Neuronal stem cell (in vitro differentiated cells): Measurements from ENCODE around the gene PCBD1.

Experiments used
- DNase-seq: peaks from one replicate; pipeline ENCODE4 v3.0.0-alpha.2; 2013; ENCODE audit warnings: low spot score
- H2AFZ ChIP-seq: one replicate; pipeline ENCODE4 v1.6.1; 2013; ENCODE audit warnings: mild to moderate bottlenecking, low read length, inconsistent platforms
- H2AK5ac ChIP-seq: 2 replicates; pipeline ENCODE4 v1.6.1; 2013; ENCODE audit warnings: low read depth, mild to moderate bottlenecking, inconsistent platforms, low read length, moderate library complexity, mixed read lengths
- H2BK120ac ChIP-seq: 2 replicates; pipeline ENCODE4 v1.6.1; 2013; ENCODE audit warnings: low read depth, mild to moderate bottlenecking, inconsistent platforms, low read length, moderate library complexity, mixed read lengths
- H2BK12ac ChIP-seq: one replicate; pipeline ENCODE4 v1.6.1; 2013; ENCODE audit warnings: low read length, inconsistent platforms
- H2BK15ac ChIP-seq: 2 replicates; pipeline ENCODE4 v1.6.1; 2013; ENCODE audit warnings: mild to moderate bottlenecking, low read length, inconsistent platforms, mixed read lengths
- H2BK5ac ChIP-seq: one replicate; pipeline ENCODE4 v1.6.1; 2013; ENCODE audit warnings: inconsistent platforms, mild to moderate bottlenecking, low read length, moderate library complexity
- H3K14ac ChIP-seq: one replicate; pipeline ENCODE4 v1.6.1; 2013; ENCODE audit warnings: low read length, inconsistent platforms
- H3K18ac ChIP-seq: 2 replicates; pipeline ENCODE4 v1.6.1; 2013; ENCODE audit warnings: low read length, inconsistent platforms
- H3K23ac ChIP-seq: 2 replicates; pipeline ENCODE4 v1.6.1; 2013; ENCODE audit warnings: low read depth, mild to moderate bottlenecking, mixed read lengths, low read length, inconsistent platforms; ENCODE audit not compliant: poor library complexity
- H3K27ac ChIP-seq: replicated peaks from 3 replicates; pipeline ENCODE4 v1.5.1; 2013; ENCODE audit warnings: low read length, inconsistent platforms
- H3K27me3 ChIP-seq, 3 experiments: 2 replicates each; pipeline ENCODE4 v1.6.1; 2013; ENCODE audit warnings: low read length in 3 of 3, mild to moderate bottlenecking in 2 of 3, inconsistent platforms in 1 of 3, low read depth in 1 of 3, mixed read lengths in 1 of 3, moderate library complexity in 1 of 3; ENCODE audit not compliant: control insufficient read depth in 3 of 3, insufficient read depth in 3 of 3
- H3K36me3 ChIP-seq, 2 donors: replicated peaks in 1 of 2; 2 replicates each; pipeline ENCODE4 v1.6.1; 2013; ENCODE audit warnings: low read length in 2 of 2; ENCODE audit not compliant: control insufficient read depth in 2 of 2, insufficient read depth in 2 of 2
- H3K4ac ChIP-seq: 2 replicates; pipeline ENCODE4 v1.6.1; 2013; ENCODE audit warnings: inconsistent platforms, mild to moderate bottlenecking, low read length, moderate library complexity
- H3K4me1 ChIP-seq, 2 donors: 1 replicate in 1 of 2; 2 replicates in 1 of 2; pipeline ENCODE4 v1.6.1; 2013; ENCODE audit warnings: low read length in 2 of 2, low read depth in 1 of 2; ENCODE audit not compliant: control insufficient read depth in 2 of 2, insufficient read depth in 1 of 2
- H3K4me2 ChIP-seq: one replicate; pipeline ENCODE4 v1.6.1; 2013; ENCODE audit warnings: mild to moderate bottlenecking, low read length, inconsistent platforms; ENCODE audit not compliant: insufficient read depth, poor library complexity, severe bottlenecking
- H3K4me3 ChIP-seq, 2 donors: 2 replicates each; pipeline ENCODE4 v1.5.1; 2013; ENCODE audit warnings: low read length in 2 of 2, mild to moderate bottlenecking in 2 of 2, inconsistent platforms in 1 of 2, moderate library complexity in 1 of 2
- H3K79me1 ChIP-seq: one replicate; pipeline ENCODE4 v1.6.1; 2013; ENCODE audit warnings: low read depth, mild to moderate bottlenecking, inconsistent platforms, low read length, moderate library complexity
- H3K9ac ChIP-seq: one replicate; pipeline ENCODE4 v1.6.1; 2013; ENCODE audit warnings: mild to moderate bottlenecking, low read depth, low read length, inconsistent platforms; ENCODE audit not compliant: poor library complexity
- H3K9me3 ChIP-seq, 2 donors: replicated peaks in 1 of 2; 2 replicates each; pipeline versions ENCODE3 to v1.6.1; 2013; ENCODE audit warnings: low read length in 2 of 2, mild to moderate bottlenecking in 2 of 2, inconsistent platforms in 1 of 2, low read depth in 1 of 2, mixed read lengths in 1 of 2, moderate library complexity in 1 of 2; ENCODE audit not compliant: control insufficient read depth in 2 of 2, insufficient read depth in 1 of 2
- H4K8ac ChIP-seq: one replicate; pipeline ENCODE4 v1.6.1; 2013; ENCODE audit warnings: low read depth, mild to moderate bottlenecking, inconsistent platforms, low read length, moderate library complexity
- H4K91ac ChIP-seq: one replicate; pipeline ENCODE4 v1.6.1; 2013; ENCODE audit warnings: low read length, low read depth, mild to moderate bottlenecking, inconsistent platforms; ENCODE audit not compliant: poor library complexity
- WGBS, 2 donors: extraction: QIAGEN DNeasy Blood & Tissue Kit; methylation state at CpG; one replicate each; pipeline ENCODE4 v1.1.7; 2013; ENCODE audit warnings: missing lambda C conversion rate in 2 of 2, mixed read lengths in 1 of 2; ENCODE audit not compliant: insufficient read length in 2 of 2, insufficient replicate concordance in 1 of 2; ENCODE audit errors: extremely low coverage in 2 of 2; 5-methylcytosine and 5-hydroxymethylcytosine counted together

PCBD1 gene

GRCh38 chr10:70917226-70917625 is 28.9 kb upstream of the PCBD1 start:
- Histone ChIP-seq H2AK5ac (no peak overlapping the region), H4K91ac (no peak overlapping the region), H3K14ac (no peak overlapping the region), H3K4me3 (no peak overlapping the region), H3K4me2 (no peak overlapping the region), H3K4me1 (peaks cover 0 to 3% of the 10 kb centered on the region in 2 donors), H3K79me1 (no peaks in the 10 kb centered on the region), H3K36me3 (no peaks in the 10 kb centered on the region), H3K9ac (no peak overlapping the region), H3K4ac (no peak overlapping the region), H2BK15ac (no peak overlapping the region), H2AFZ (no peak overlapping the region), H4K8ac (no peak overlapping the region), H3K18ac (peak overlapping the region; percentile 84), H2BK120ac (no peak overlapping the region), H3K9me3 (no peaks in the 10 kb centered on the region), H2BK12ac (no peak overlapping the region), H2BK5ac (no peak overlapping the region), H3K27ac (no peak overlapping the region), H3K23ac (no peak overlapping the region), H3K27me3 (peaks cover 0 to 44% (median 0%) of the 10 kb centered on the region in 3 experiments)
- no peak for DNase-seq
- no CpG with 5 or more reads among the region's 5 CpGs for WGBS, 2 donors

GRCh38 chr10:70916241-70916640 is 27.9 kb upstream of the PCBD1 start:
- H3K79me1 ChIP-seq = no peaks in the 10 kb centered on the region
- no peak overlapping the region for H3K9ac ChIP-seq
- H2BK5ac ChIP-seq = peak overlapping the region; percentile 68
- H4K8ac ChIP-seq = no peak overlapping the region
- peak overlapping the region; percentile 49 for H2BK12ac ChIP-seq
- H2BK120ac ChIP-seq = no peak overlapping the region
- no CpG with 5 or more reads among the region's 6 CpGs for WGBS, 2 donors
- H3K23ac ChIP-seq = peak overlapping the region; percentile 86
- H2AFZ ChIP-seq = no peak overlapping the region
- no peaks in the 10 kb centered on the region for H3K9me3 ChIP-seq
- H3K27ac ChIP-seq = no peak overlapping the region
- H3K4me3 ChIP-seq = no peak overlapping the region
- peak overlapping the region; percentile 76 for H3K14ac ChIP-seq
- peak overlapping the region; percentile 77 for H3K18ac ChIP-seq
- H3K36me3 ChIP-seq = no peaks in the 10 kb centered on the region
- DNase-seq = no peak
- peaks cover 0 to 3% of the 10 kb centered on the region in 2 donors for H3K4me1 ChIP-seq
- H3K4me2 ChIP-seq = no peak overlapping the region
- peak overlapping the region; percentile 45 for H3K4ac ChIP-seq
- H2BK15ac ChIP-seq = no peak overlapping the region
- H3K27me3 ChIP-seq = peaks cover 0 to 37% (median 0%) of the 10 kb centered on the region in 3 experiments
- no peak overlapping the region for H4K91ac ChIP-seq
- H2AK5ac ChIP-seq = peak overlapping the region; percentile 67

DNA sequence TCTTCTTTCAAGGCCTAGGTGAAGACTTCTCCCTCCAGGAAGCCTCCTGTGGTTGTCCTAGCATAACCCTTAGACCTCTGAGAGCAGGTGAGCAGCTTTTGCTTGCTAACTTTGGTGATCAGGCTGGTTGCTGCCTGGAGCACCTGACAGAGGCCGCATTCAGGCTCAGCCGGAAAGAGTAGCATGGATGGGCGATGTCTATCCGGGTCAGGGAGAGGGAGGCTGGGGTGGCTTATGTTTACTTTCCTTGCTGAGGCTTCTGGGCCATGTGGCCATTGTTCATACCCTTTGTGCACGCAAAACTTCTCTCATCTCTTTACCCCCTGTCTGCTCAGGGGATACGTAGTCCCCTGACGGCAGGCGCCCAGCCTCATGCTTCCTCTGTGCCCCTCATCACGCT is 27.4 kb upstream of the PCBD1 start:
- no peak overlapping the region for H2BK15ac ChIP-seq
- no CpG with 5 or more reads among the region's 9 CpGs for WGBS, 2 donors

GRCh38 chr10:70915206-70915605 is 26.8 kb upstream of the PCBD1 start:
- no peaks in the 10 kb centered on the region for H3K9me3 ChIP-seq
- peak overlapping the region; percentile 67 for H2AK5ac ChIP-seq
- H3K27me3 ChIP-seq = peaks cover 0 to 33% (median 0%) of the 10 kb centered on the region in 3 experiments
- H4K8ac ChIP-seq = no peak overlapping the region
- H2BK120ac ChIP-seq = no peak overlapping the region
- peak overlapping the region; percentile 7 for H3K18ac ChIP-seq
- H3K9ac ChIP-seq = no peak overlapping the region
- no peak overlapping the region for H3K4me3 ChIP-seq
- no peak overlapping the region for H2BK12ac ChIP-seq
- no peak overlapping the region for H3K4me2 ChIP-seq
- no peaks in the 10 kb centered on the region for H3K79me1 ChIP-seq
- peaks cover 0 to 3% of the 10 kb centered on the region in 2 donors for H3K4me1 ChIP-seq
- WGBS, 2 donors = no CpG with 5 or more reads among the region's 5 CpGs
- DNase-seq = no peak
- no peaks in the 10 kb centered on the region for H3K36me3 ChIP-seq
- H3K27ac ChIP-seq = no peak overlapping the region
- no peak overlapping the region for H2BK5ac ChIP-seq
- peak overlapping the region; percentile 68 for H2BK15ac ChIP-seq
- no peak overlapping the region for H3K4ac ChIP-seq
- no peak overlapping the region for H3K14ac ChIP-seq
- H2AFZ ChIP-seq = no peak overlapping the region
- H4K91ac ChIP-seq = no peak overlapping the region
- peak overlapping the region; percentile 40 for H3K23ac ChIP-seq

More for the DNA sequence above, 27.4 kb upstream of the PCBD1 start:
- Histone ChIP-seq H2BK5ac (peak overlapping the region; percentile 68), H3K27ac (no peak overlapping the region), H3K27me3 (peaks cover 0 to 33% (median 0%) of the 10 kb centered on the region in 3 experiments), H4K91ac (no peak overlapping the region), H3K14ac (peak overlapping the region; percentile 76), H2AK5ac (peak overlapping the region; percentile 67), H3K36me3 (no peaks in the 10 kb centered on the region), H2AFZ (no peak overlapping the region), H3K23ac (peak overlapping the region; percentile 86), H4K8ac (no peak overlapping the region), H3K18ac (peak overlapping the region; percentile 77), H2BK120ac (no peak overlapping the region), H3K9ac (no peak overlapping the region), H3K4me3 (no peak overlapping the region), H3K4me2 (no peak overlapping the region), H3K4me1 (peaks cover 0 to 3% of the 10 kb centered on the region in 2 donors), H2BK12ac (peak overlapping the region; percentile 49), H3K4ac (peak overlapping the region; percentile 45), H3K79me1 (no peaks in the 10 kb centered on the region), H3K9me3 (no peaks in the 10 kb centered on the region)
- no peak for DNase-seq
